Activated T-helper 1 cell treated with anti-CD3 and anti-CD28 coated beads, Interleukin-2, amount 50 U/mL, for 16 hours (primary cell): ENCODE data around the gene GSPT1.
"Not testable (repeated sequence)": the region's sequence is repeated elsewhere in the genome, so short reads cannot be mapped to it uniquely, and the experiment has no call there.

Source experiments
- DNase-seq, 2 donors: peaks; one replicate each; pipeline ENCODE4 v3.0.0-alpha.2; 2020; ENCODE audit warnings: low read depth in 1 of 2, low spot score in 1 of 2

The GSPT1 gene

GRCh38 chr16:11915644-11916523, at the start of gene GSPT1:
Gene GSPT1 (minus strand): TSS chr16:11915956. CDS start chr16:11915720, 236 bp downstream.
- peak; percentile 99 for DNase-seq

GRCh38 chr16:11964761-11965551, 49.2 kb upstream of the GSPT1 start, which contains the start of gene TNFRSF17:
Gene TNFRSF17 (plus strand): TSS chr16:11965210. CDS start chr16:11965325, 115 bp downstream.
- DNase-seq: no peak

GRCh38 chr16:11963706-11964105, 48.0 kb upstream of the GSPT1 start:
- DNase-seq: no peak

GRCh38 chr16:11962978-11963377, 47.2 kb upstream of the GSPT1 start:
- not testable (repeated sequence) for DNase-seq

GRCh38 chr16:11962457-11962856, 46.7 kb upstream of the GSPT1 start:
- not testable (repeated sequence) for DNase-seq

- DNase-seq: no peak
Observed at GRCh38 chr16:11957591-11958395, 42.0 kb upstream of the GSPT1 start.

GRCh38 chr16:11956558-11956957, 40.8 kb upstream of the GSPT1 start:
- DNase-seq: no peak

GRCh38 chr16:11955713-11956123, 40.0 kb upstream of the GSPT1 start:
- no peak for DNase-seq

- DNase-seq: not testable (repeated sequence)
Observed at GRCh38 chr16:11953576-11953975, 37.8 kb upstream of the GSPT1 start.

GRCh38 chr16:11950388-11950787, 34.6 kb upstream of the GSPT1 start:
- no peak for DNase-seq

- DNase-seq: no peak
Observed at GRCh38 chr16:11949527-11949926, 33.8 kb upstream of the GSPT1 start.

- DNase-seq: no peak
Observed at GRCh38 chr16:11948819-11949218, 33.1 kb upstream of the GSPT1 start.

GRCh38 chr16:11946433-11946832, 30.7 kb upstream of the GSPT1 start:
- DNase-seq: no peak

- not testable (repeated sequence) for DNase-seq
Observed at GRCh38 chr16:11941945-11942344, 26.2 kb upstream of the GSPT1 start, which contains the start of gene NPIPB2. Gene NPIPB2 (minus strand): TSS chr16:11942045. CDS start chr16:11942045, 0 bp downstream.

- DNase-seq: not testable (repeated sequence)
Observed at GRCh38 chr16:11927350-11927749, 11.6 kb upstream of the GSPT1 start.

GRCh38 chr16:11924046-11924445, 8.3 kb upstream of the GSPT1 start:
- not testable (repeated sequence) for DNase-seq

GRCh38 chr16:11916524-11917285, 949 bp upstream of the GSPT1 start:
- no peak for DNase-seq

- DNase-seq: no peak
Observed at GRCh38 chr16:11915114-11915643, 577 bp downstream of the GSPT1 start.

- DNase-seq: peak in 1 of 2 donors; percentile 1
Observed at GRCh38 chr16:11914210-11915113, 1.3 kb downstream of the GSPT1 start.
